ENCODE data around the gene AURKAIP1. TPM values are rescaled to one million over a fixed set of nuclear protein-coding genes. Genes with fewer than 3 reads are reported as not detected.
"Not testable (repeated sequence)": the region's sequence is repeated elsewhere in the genome, so short reads cannot be mapped to it uniquely, and the experiment has no call there.

The AURKAIP1 gene
- total and polyA plus RNA-seq, 2 donors from 2014 or later = 111 to 359 TPM

GRCh38 chr1:1419363-1419812, 44.4 kb upstream of the AURKAIP1 start:
- FAIRE-seq (no peak), DNase-seq (peak in 2 of 5 donors; percentile 57 to 73)
- intact Hi-C loops (cut with DNase I) = no loop called here
- Histone ChIP-seq H3K27me3 (ENCODE audit: control insufficient read depth, insufficient read depth, low read length) (no peaks in the 10 kb centered on the region), H3K4me3 (ENCODE audit: low read length in 3 of 3) (peak overlapping the region in 1 of 3 donors; percentile 39), H3K9me3 (ENCODE audit: control insufficient read depth in 2 of 3, insufficient read depth in 1 of 3, low read length in 3 of 3) (no peaks in the 10 kb centered on the region), H3K27ac (ENCODE audit: low read depth in 2 of 2, low read length in 2 of 2) (peak overlapping the region in 1 of 2 donors; percentile 37), H3K4me1 (ENCODE audit: control insufficient read depth in 2 of 3, insufficient read depth in 2 of 3, low read depth in 1 of 3, low read length in 3 of 3) (peaks cover 0 to 6% (median 0%) of the 10 kb centered on the region in 3 donors), H3K36me3 (ENCODE audit: control insufficient read depth in 2 of 3, insufficient read depth in 3 of 3, low read length in 3 of 3) (no peaks in the 10 kb centered on the region), H3K9ac (ENCODE audit: low read length in 3 of 3) (no peak overlapping the region)
- no peak for TF ChIP-seq CTCF (IDR thresholded peaks at IDR 0.05; ENCODE audit: borderline replicate concordance, extremely low read depth, insufficient read depth)

- no peaks in the 10 kb centered on the region for H3K27me3 ChIP-seq (ENCODE audit: control insufficient read depth, insufficient read depth, low read length)
- TF ChIP-seq CTCF (IDR thresholded peaks at IDR 0.05; ENCODE audit: borderline replicate concordance, extremely low read depth, insufficient read depth) = no peak
- intact Hi-C loops (cut with DNase I) = no loop called here
- no peaks in the 10 kb centered on the region for H3K9me3 ChIP-seq (ENCODE audit: control insufficient read depth in 2 of 3, insufficient read depth in 1 of 3, low read length in 3 of 3)
- H3K36me3 ChIP-seq (ENCODE audit: control insufficient read depth in 2 of 3, insufficient read depth in 3 of 3, low read length in 3 of 3) = no peaks in the 10 kb centered on the region
- no peak overlapping the region for H3K27ac ChIP-seq (ENCODE audit: low read depth in 2 of 2, low read length in 2 of 2)
- H3K9ac ChIP-seq (ENCODE audit: low read length in 3 of 3) = no peak overlapping the region
- no peak for FAIRE-seq
- no peak for DNase-seq
- peaks cover 0 to 6% (median 0%) of the 10 kb centered on the region in 3 donors for H3K4me1 ChIP-seq (ENCODE audit: control insufficient read depth in 2 of 3, insufficient read depth in 2 of 3, low read depth in 1 of 3, low read length in 3 of 3)
- no peak overlapping the region for H3K4me3 ChIP-seq (ENCODE audit: low read length in 3 of 3)
Observed at GRCh38 chr1:1418464-1419362, 43.7 kb upstream of the AURKAIP1 start.

- DNase-seq = peak in 2 of 5 donors; percentile 37 to 44
- FAIRE-seq; H3K27me3 ChIP-seq (ENCODE audit: control insufficient read depth, insufficient read depth, low read length); H3K9me3 ChIP-seq (ENCODE audit: control insufficient read depth in 2 of 3, insufficient read depth in 1 of 3, low read length in 3 of 3); H3K9ac ChIP-seq (ENCODE audit: low read length in 3 of 3); H3K4me3 ChIP-seq (ENCODE audit: low read length in 3 of 3); H3K4me1 ChIP-seq (ENCODE audit: control insufficient read depth in 2 of 3, insufficient read depth in 2 of 3, low read depth in 1 of 3, low read length in 3 of 3); intact Hi-C loops (cut with DNase I); H3K36me3 ChIP-seq (ENCODE audit: control insufficient read depth in 2 of 3, insufficient read depth in 3 of 3, low read length in 3 of 3); H3K27ac ChIP-seq (ENCODE audit: low read depth in 2 of 2, low read length in 2 of 2): not testable (repeated sequence)
Observed at GRCh38 chr1:1417825-1418463, 42.9 kb upstream of the AURKAIP1 start.

GRCh38 chr1:1417396-1417795, 42.4 kb upstream of the AURKAIP1 start:
- H3K4me3 ChIP-seq (ENCODE audit: low read length in 3 of 3); FAIRE-seq; H3K9ac ChIP-seq (ENCODE audit: low read length in 3 of 3); DNase-seq; H3K27me3 ChIP-seq (ENCODE audit: control insufficient read depth, insufficient read depth, low read length); intact Hi-C loops (cut with DNase I); H3K36me3 ChIP-seq (ENCODE audit: control insufficient read depth in 2 of 3, insufficient read depth in 3 of 3, low read length in 3 of 3); H3K27ac ChIP-seq (ENCODE audit: low read depth in 2 of 2, low read length in 2 of 2); H3K9me3 ChIP-seq (ENCODE audit: control insufficient read depth in 2 of 3, insufficient read depth in 1 of 3, low read length in 3 of 3); H3K4me1 ChIP-seq (ENCODE audit: control insufficient read depth in 2 of 3, insufficient read depth in 2 of 3, low read depth in 1 of 3, low read length in 3 of 3): not testable (repeated sequence)

Measured in kidney (tissue), 14 donors.